ENCODE measurements around the gene PIF1.

Gene PIF1

DNA sequence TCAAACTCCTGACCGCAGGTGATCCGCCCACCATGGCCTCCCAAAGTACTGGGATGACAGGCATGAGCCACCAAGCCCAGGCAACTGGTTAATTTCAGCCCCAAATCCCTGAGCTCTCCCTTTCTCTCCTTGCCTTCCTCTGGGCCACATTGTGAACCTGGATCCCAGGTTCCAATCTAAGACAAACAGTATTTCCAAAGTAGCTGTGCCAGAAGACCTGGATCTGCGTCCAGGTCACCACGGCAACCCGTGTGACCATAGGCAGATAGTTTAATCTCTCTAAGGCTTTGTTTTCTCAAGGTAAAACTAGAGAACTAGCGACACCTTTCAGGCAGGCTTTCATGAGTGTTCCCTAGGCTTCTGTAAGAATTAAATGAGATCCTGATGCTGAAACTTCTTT lies 44.1 kb downstream of the PIF1 start:
- no peak overlapping the region for H3K4me3 ChIP-seq (ENCODE audit: low read depth, low read length)
- TF ChIP-seq, protein P1, sequence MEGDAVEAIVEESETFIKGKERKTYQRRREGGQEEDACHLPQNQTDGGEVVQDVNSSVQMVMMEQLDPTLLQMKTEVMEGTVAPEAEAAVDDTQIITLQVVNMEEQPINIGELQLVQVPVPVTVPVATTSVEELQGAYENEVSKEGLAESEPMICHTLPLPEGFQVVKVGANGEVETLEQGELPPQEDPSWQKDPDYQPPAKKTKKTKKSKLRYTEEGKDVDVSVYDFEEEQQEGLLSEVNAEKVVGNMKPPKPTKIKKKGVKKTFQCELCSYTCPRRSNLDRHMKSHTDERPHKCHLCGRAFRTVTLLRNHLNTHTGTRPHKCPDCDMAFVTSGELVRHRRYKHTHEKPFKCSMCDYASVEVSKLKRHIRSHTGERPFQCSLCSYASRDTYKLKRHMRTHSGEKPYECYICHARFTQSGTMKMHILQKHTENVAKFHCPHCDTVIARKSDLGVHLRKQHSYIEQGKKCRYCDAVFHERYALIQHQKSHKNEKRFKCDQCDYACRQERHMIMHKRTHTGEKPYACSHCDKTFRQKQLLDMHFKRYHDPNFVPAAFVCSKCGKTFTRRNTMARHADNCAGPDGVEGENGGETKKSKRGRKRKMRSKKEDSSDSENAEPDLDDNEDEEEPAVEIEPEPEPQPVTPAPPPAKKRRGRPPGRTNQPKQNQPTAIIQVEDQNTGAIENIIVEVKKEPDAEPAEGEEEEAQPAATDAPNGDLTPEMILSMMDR (IDR thresholded peaks at IDR 0.05; ENCODE audit: borderline replicate concordance, insufficient read depth, low read depth, low read length), result no peak

GRCh38 chr15:64780600-64781156 lies 44.8 kb downstream of the PIF1 start:
- TF ChIP-seq, protein P1 (IDR thresholded peaks at IDR 0.05; ENCODE audit: borderline replicate concordance, insufficient read depth, low read depth, low read length), result no peak
- H3K4me3 ChIP-seq (ENCODE audit: low read depth, low read length), result no peak overlapping the region

DNA sequence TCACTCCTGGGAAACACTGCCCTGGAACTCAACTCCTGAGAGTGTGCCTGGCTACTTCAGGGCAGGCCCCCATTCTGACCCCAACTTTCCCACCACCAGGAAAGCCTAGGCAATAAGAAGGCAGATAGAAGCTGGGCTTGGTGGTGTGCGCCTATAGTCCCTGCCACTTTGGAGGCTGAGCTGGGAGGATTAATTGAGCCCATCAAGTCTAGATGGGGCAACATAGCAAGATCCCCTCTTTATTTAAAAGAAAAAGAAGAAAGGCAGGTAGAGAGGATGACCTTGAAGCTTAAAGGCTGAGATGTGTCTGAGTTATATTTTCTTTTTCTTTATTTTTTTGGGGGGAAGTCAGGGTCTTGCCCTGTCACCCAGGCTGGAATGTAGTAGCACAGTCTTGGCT lies 45.8 kb downstream of the PIF1 start:
- no peak overlapping the region for H3K4me3 ChIP-seq (ENCODE audit: low read depth, low read length)
- TF ChIP-seq, protein P1 (IDR thresholded peaks at IDR 0.05; ENCODE audit: borderline replicate concordance, insufficient read depth, low read depth, low read length), result no peak

GRCh38 chr15:64779024-64779423 lies 46.4 kb downstream of the PIF1 start:
- TF ChIP-seq, protein P1 (IDR thresholded peaks at IDR 0.05; ENCODE audit: borderline replicate concordance, insufficient read depth, low read depth, low read length), result no peak

DNA sequence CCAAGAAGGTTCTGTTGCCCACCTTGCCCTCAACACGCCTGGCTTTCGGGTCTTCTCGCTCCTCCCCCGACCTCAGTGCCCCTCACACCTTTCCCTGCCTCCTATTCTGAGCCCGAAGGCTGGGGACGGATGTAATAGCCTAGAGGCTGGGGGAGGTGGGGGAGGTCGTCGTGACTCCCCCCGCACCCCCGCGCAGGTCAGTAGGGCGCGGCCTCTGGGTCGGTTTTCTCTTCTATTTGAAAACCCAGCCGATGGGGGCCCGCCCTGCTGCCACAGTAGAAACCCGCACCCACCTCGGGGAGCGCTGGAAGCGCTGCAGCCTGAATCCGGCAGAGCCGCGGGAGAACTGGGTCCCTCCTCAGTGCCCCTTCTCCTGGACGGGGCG lies 49.1 kb downstream of the PIF1 start:
- TF ChIP-seq, protein P1 (IDR thresholded peaks at IDR 0.05; ENCODE audit: borderline replicate concordance, insufficient read depth, low read depth, low read length), result no peak
- H3K4me3 ChIP-seq (ENCODE audit: low read depth, low read length), result no peak overlapping the region

More at GRCh38 chr15:64779024-64779423, 46.4 kb downstream of the PIF1 start:
- H3K4me3 ChIP-seq (ENCODE audit: low read depth, low read length), result no peak overlapping the region

- H3K4me3 ChIP-seq (ENCODE audit: low read depth, low read length), result peak within 1 kb of the TSS; percentile 37
- TF ChIP-seq, protein P1 (IDR thresholded peaks at IDR 0.05; ENCODE audit: borderline replicate concordance, insufficient read depth, low read depth, low read length), result no peak
Measured at GRCh38 chr15:64775551-64776401, 49.7 kb downstream of the PIF1 start, which contains the start of gene RBPMS2. Gene RBPMS2, minus strand, starts transcription at chr15:64775589. Its CDS starts 270 bp downstream, at chr15:64775319.
